SK-N-MC (cell line): ENCODE results near the gene CARM1.
"Not testable (repeated sequence)": the region's sequence is repeated elsewhere in the genome, so short reads cannot be mapped to it uniquely, and the experiment has no call there.

Experiments used
- EZH2 ChIP-seq: fragments of 200-600 bp; sonication (generic); IDR thresholded peaks from one replicate; pipeline ENCODE4 v1.6.1; 2017; ENCODE audit warnings: antibody characterized with exemption
- POLR2AphosphoS5 ChIP-seq: IDR thresholded peaks from 2 replicates; pipeline ENCODE4 v1.6.1; 2012; ENCODE audit warnings: mild to moderate bottlenecking, low read depth, low read length, borderline replicate concordance

GRCh38 chr19:10877608-10878007, 6.3 kb downstream of the CARM1 start:
- not testable (repeated sequence) for TF ChIP-seq POLR2AphosphoS5, EZH2
